ENCODE data around the gene ATP9A.
"Not testable (repeated sequence)": the region's sequence is repeated elsewhere in the genome, so short reads cannot be mapped to it uniquely, and the experiment has no call there.

The ATP9A gene

GRCh38 chr20:51750037-51750769, 18.0 kb downstream of the ATP9A start:
- DNase-seq = peak; percentile 79 to 81

GRCh38 chr20:51749674-51750036, 18.5 kb downstream of the ATP9A start:
- no peak for DNase-seq

- no peak for DNase-seq
Measured at GRCh38 chr20:51747182-51747911, 20.8 kb downstream of the ATP9A start.

- no peak for DNase-seq
Measured at GRCh38 chr20:51745804-51746203, 22.4 kb downstream of the ATP9A start.

- no peak for DNase-seq
Measured at GRCh38 chr20:51740838-51741237, 27.4 kb downstream of the ATP9A start.

- DNase-seq = not testable (repeated sequence)
Measured at GRCh38 chr20:51740308-51740707, 27.9 kb downstream of the ATP9A start.

- DNase-seq = no peak
Measured at GRCh38 chr20:51739722-51740249, 28.4 kb downstream of the ATP9A start.

- no peak for DNase-seq
Measured at GRCh38 chr20:51738877-51739447, 29.2 kb downstream of the ATP9A start.

GRCh38 chr20:51738261-51738660, 29.9 kb downstream of the ATP9A start:
- DNase-seq = not testable (repeated sequence)

- no peak for DNase-seq
Measured at GRCh38 chr20:51736947-51737346, 31.2 kb downstream of the ATP9A start.

- DNase-seq = no peak
Measured at GRCh38 chr20:51735728-51736600, 32.2 kb downstream of the ATP9A start.

GRCh38 chr20:51734876-51735720, 33.1 kb downstream of the ATP9A start:
- no peak for DNase-seq

GRCh38 chr20:51733070-51733469, 35.1 kb downstream of the ATP9A start:
- no peak for DNase-seq

- DNase-seq = no peak
Measured at GRCh38 chr20:51732096-51732791, 35.9 kb downstream of the ATP9A start.

GRCh38 chr20:51731731-51732095, 36.5 kb downstream of the ATP9A start:
- no peak for DNase-seq

- DNase-seq = no peak
Measured at GRCh38 chr20:51729771-51730170, 38.4 kb downstream of the ATP9A start.

GRCh38 chr20:51728737-51729136, 39.5 kb downstream of the ATP9A start:
- no peak for DNase-seq

GRCh38 chr20:51727872-51728271, 40.3 kb downstream of the ATP9A start:
- no peak for DNase-seq

GRCh38 chr20:51725584-51726176, 42.5 kb downstream of the ATP9A start:
- no peak for DNase-seq

- not testable (repeated sequence) for DNase-seq
Measured at GRCh38 chr20:51723026-51723425, 45.2 kb downstream of the ATP9A start.

GRCh38 chr20:51722246-51722645, 45.9 kb downstream of the ATP9A start:
- DNase-seq = not testable (repeated sequence)

Data from NCI-H446 (cell line).